Duodenal mucosa (tissue), 2 donors: Measurements from ENCODE around the gene TMEM126A.
A peak's percentile ranks its signal among the peaks of the same experiment; 100 is the strongest.

Experiments
- H3K27ac ChIP-seq: one replicate; pipeline ENCODE4 v1.7.0; 2013; ENCODE audit warnings: low read depth, low read length
- H3K27me3 ChIP-seq, 2 donors: one replicate each; pipeline ENCODE4 v1.7.0; 2013; ENCODE audit warnings: low read length in 2 of 2, control low read depth in 1 of 2; ENCODE audit not compliant: insufficient read depth in 2 of 2, control insufficient read depth in 1 of 2
- H3K36me3 ChIP-seq, 2 donors: one replicate each; pipeline ENCODE4 v1.7.0; 2013; ENCODE audit warnings: low read length in 2 of 2, control low read depth in 1 of 2; ENCODE audit not compliant: insufficient read depth in 2 of 2, control insufficient read depth in 1 of 2
- H3K4me1 ChIP-seq, 2 donors: one replicate each; pipeline ENCODE4 v1.7.0; 2013; ENCODE audit warnings: low read length in 2 of 2, control low read depth in 1 of 2; ENCODE audit not compliant: insufficient read depth in 2 of 2, control insufficient read depth in 1 of 2
- H3K4me3 ChIP-seq, 2 donors: one replicate each; pipeline ENCODE4 v1.7.0; 2013; ENCODE audit warnings: low read length in 2 of 2, low read depth in 1 of 2
- H3K9ac ChIP-seq, 2 donors: one replicate each; pipeline ENCODE4 v1.7.0; 2013; ENCODE audit warnings: low read length in 2 of 2, low read depth in 1 of 2
- H3K9me3 ChIP-seq, 2 donors: one replicate each; pipeline ENCODE4 v1.7.0; 2013; ENCODE audit warnings: low read length in 2 of 2, control low read depth in 1 of 2; ENCODE audit not compliant: control insufficient read depth in 1 of 2

TMEM126A gene

GRCh38 chr11:85626496-85626895 lies 21.3 kb upstream of the TMEM126A start:
- no peaks in the 10 kb centered on the region for H3K27me3 ChIP-seq
- H3K36me3 ChIP-seq: peaks cover 0 to 6% of the 10 kb centered on the region in 2 donors
- H3K27ac ChIP-seq: no peak overlapping the region
- H3K9ac ChIP-seq: no peak overlapping the region
- H3K4me1 ChIP-seq: peaks cover 11 to 12% of the 10 kb centered on the region in 2 donors
- no peak overlapping the region for H3K4me3 ChIP-seq
- no peaks in the 10 kb centered on the region for H3K9me3 ChIP-seq

GRCh38 chr11:85627332-85627997 lies 20.3 kb upstream of the TMEM126A start, which contains the start of gene DLG2:
Gene DLG2, minus strand, starts transcription at chr11:85627344.
- peaks cover 0 to 6% of the 10 kb centered on the region in 2 donors for H3K36me3 ChIP-seq
- H3K4me3 ChIP-seq: peak within 1 kb of the TSS; percentile 87 to 93
- H3K27me3 ChIP-seq: no peaks in the 10 kb centered on the region
- H3K27ac ChIP-seq: peak within 1 kb of the TSS; percentile 91
- peak within 1 kb of the TSS; percentile 85 to 90 for H3K9ac ChIP-seq
- no peaks in the 10 kb centered on the region for H3K9me3 ChIP-seq
- H3K4me1 ChIP-seq: peaks cover 11 to 12% of the 10 kb centered on the region in 2 donors

- Histone ChIP-seq H3K36me3 (peaks cover 0 to 6% of the 10 kb centered on the region in 2 donors), H3K27ac (peak within 1 kb of the TSS; percentile 91), H3K4me1 (peaks cover 11 to 12% of the 10 kb centered on the region in 2 donors), H3K9me3 (no peaks in the 10 kb centered on the region), H3K4me3 (peak within 1 kb of the TSS; percentile 87 to 94), H3K27me3 (no peaks in the 10 kb centered on the region), H3K9ac (peak within 1 kb of the TSS; percentile 85 to 90)
Measured at GRCh38 chr11:85627998-85628770, 19.6 kb upstream of the TMEM126A start, which contains the start of gene TMEM126B. Gene TMEM126B, plus strand, starts transcription at chr11:85628593. Its CDS starts 15 bp downstream, at chr11:85628608.

- Histone ChIP-seq H3K27me3 (no peaks in the 10 kb centered on the region), H3K36me3 (peaks cover 0 to 6% of the 10 kb centered on the region in 2 donors), H3K4me3 (peak overlapping the region; percentile 87 to 94), H3K9ac (peak overlapping the region; percentile 71 to 73), H3K27ac (peak overlapping the region; percentile 41), H3K4me1 (peaks cover 11 to 12% of the 10 kb centered on the region in 2 donors), H3K9me3 (no peaks in the 10 kb centered on the region)
Measured at GRCh38 chr11:85628771-85629341, 18.9 kb upstream of the TMEM126A start.

GRCh38 chr11:85634747-85635146 lies 13.0 kb upstream of the TMEM126A start:
- H3K36me3 ChIP-seq: peaks cover 6 to 20% of the 10 kb centered on the region in 2 donors
- peaks cover 3 to 8% of the 10 kb centered on the region in 2 donors for H3K4me1 ChIP-seq
- no peak overlapping the region for H3K4me3 ChIP-seq
- H3K9me3 ChIP-seq: no peaks in the 10 kb centered on the region
- no peak overlapping the region for H3K27ac ChIP-seq
- H3K9ac ChIP-seq: no peak overlapping the region
- no peaks in the 10 kb centered on the region for H3K27me3 ChIP-seq

GRCh38 chr11:85643191-85643614 lies 4.6 kb upstream of the TMEM126A start:
- H3K27ac ChIP-seq: no peak overlapping the region
- H3K4me1 ChIP-seq: peaks cover 9 to 15% of the 10 kb centered on the region in 2 donors
- no peaks in the 10 kb centered on the region for H3K36me3 ChIP-seq
- no peaks in the 10 kb centered on the region for H3K27me3 ChIP-seq
- no peak overlapping the region for H3K9ac ChIP-seq
- no peak overlapping the region for H3K4me3 ChIP-seq
- H3K9me3 ChIP-seq: no peaks in the 10 kb centered on the region

- peak overlapping the region; percentile 85 to 93 for H3K4me3 ChIP-seq
- peaks cover 3 to 6% of the 10 kb centered on the region in 2 donors for H3K36me3 ChIP-seq
- no peak overlapping the region for H3K27ac ChIP-seq
- H3K9ac ChIP-seq: peak overlapping the region; percentile 53 to 66
- peaks cover 23 to 26% of the 10 kb centered on the region in 2 donors for H3K4me1 ChIP-seq
- H3K9me3 ChIP-seq: no peaks in the 10 kb centered on the region
- no peaks in the 10 kb centered on the region for H3K27me3 ChIP-seq
Measured at GRCh38 chr11:85647078-85647477, 689 bp upstream of the TMEM126A start.

- Histone ChIP-seq H3K4me3 (no peak overlapping the region), H3K9ac (no peak overlapping the region), H3K27me3 (no peaks in the 10 kb centered on the region), H3K36me3 (peaks cover 3 to 26% of the 10 kb centered on the region in 2 donors), H3K4me1 (peaks cover 13 to 24% of the 10 kb centered on the region in 2 donors), H3K27ac (no peak overlapping the region), H3K9me3 (no peaks in the 10 kb centered on the region)
Measured at GRCh38 chr11:85651118-85651517, 3.4 kb downstream of the TMEM126A start.

- no peaks in the 10 kb centered on the region for H3K27me3 ChIP-seq
- H3K9ac ChIP-seq: no peak overlapping the region
- H3K4me1 ChIP-seq: peaks cover 12 to 23% of the 10 kb centered on the region in 2 donors
- H3K27ac ChIP-seq: no peak overlapping the region
- H3K36me3 ChIP-seq: peaks cover 13 to 44% of the 10 kb centered on the region in 2 donors
- H3K9me3 ChIP-seq: no peaks in the 10 kb centered on the region
- no peak overlapping the region for H3K4me3 ChIP-seq
Measured at GRCh38 chr11:85652786-85653447, 5.2 kb downstream of the TMEM126A start.
